Stimulated activated CD4-positive, alpha-beta T cell treated with anti-CD3 and anti-CD28 coated beads, Interleukin-4, amount 100 ng/mL, for 24 hours (primary cell): ENCODE data around the gene CMBL.
"Not testable (repeated sequence)": the region's sequence is repeated elsewhere in the genome, so short reads cannot be mapped to it uniquely, and the experiment has no call there.

ENCODE experiments used
- DNase-seq: peaks from one replicate; pipeline ENCODE4 v3.0.0-alpha.2; 2020

Gene CMBL

GRCh38 chr5:10333154-10334006, 25.7 kb upstream of the CMBL start:
- no peak for DNase-seq

- DNase-seq = no peak
These were observed 24.6 kb upstream of the CMBL start for GRCh38 chr5:10332301-10332700.

- DNase-seq = no peak
These were observed 23.7 kb upstream of the CMBL start for GRCh38 chr5:10331341-10331796.

DNA sequence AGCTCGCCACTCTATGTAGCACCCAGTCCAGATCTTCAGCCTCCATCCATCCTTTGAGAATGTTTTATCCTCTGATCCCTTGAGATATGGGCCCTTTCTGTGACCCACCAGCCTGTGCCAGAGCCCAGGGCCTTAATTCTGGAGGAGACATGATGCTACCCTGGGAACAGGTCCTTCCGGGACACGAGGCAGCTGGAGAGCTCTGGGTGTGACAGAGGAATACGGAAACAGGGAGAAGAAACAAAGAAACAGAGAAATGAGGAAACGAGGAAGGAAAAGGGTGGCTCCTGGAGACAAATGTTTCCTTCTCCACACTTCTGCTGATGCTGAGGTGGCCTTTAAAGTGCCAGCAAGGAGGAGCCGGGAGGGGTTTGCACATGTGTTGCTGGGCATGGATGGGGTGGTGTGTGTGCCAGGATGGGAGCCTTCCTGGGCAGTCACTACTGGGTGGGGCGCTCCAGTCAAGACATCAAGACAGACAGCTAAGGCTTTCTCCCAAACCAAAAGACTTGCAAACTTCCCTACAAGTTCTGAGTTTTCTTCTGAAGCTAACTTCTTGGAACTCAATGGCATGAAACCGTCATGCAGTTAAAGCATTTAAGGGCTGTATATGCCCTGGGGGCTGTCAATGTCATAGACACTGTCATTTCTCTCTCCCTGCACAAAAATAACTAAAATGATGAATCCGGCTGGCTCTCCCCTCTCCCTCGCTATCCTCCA, 23.0 kb upstream of the CMBL start:
- DNase-seq = no peak

DNA sequence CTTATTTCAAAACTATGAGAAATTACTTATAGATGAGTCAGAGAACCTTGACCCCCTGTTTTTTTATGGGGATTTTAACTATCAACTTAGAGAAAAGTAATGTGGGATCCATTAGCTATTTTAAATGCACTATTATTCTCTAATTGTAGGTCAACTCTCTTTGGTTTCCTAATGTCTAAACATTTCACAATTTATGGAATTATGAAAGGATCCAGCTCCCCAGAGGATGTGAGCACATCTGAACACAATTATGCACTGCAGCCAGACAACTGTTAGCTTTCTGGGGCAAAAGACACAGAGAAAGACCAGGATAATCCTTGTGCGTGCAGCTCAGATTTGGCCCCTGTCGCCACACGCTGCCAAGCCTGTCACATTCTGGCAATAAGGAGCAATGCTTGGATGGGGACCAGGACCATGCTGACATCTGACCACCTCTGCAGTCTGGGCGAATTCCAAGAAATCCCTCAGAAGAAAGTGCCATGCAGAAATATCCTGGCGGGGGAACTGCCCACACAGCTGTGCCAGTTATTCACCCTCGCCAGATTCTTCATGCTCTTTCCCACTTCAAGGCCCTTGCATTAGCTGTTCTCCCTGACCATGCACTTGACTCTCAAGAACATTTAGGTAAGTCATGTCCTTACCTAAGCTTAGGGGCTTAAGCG, 22.2 kb upstream of the CMBL start:
- DNase-seq = no peak

- no peak for DNase-seq
These were observed 21.7 kb upstream of the CMBL start for GRCh38 chr5:10329446-10329819.

DNA sequence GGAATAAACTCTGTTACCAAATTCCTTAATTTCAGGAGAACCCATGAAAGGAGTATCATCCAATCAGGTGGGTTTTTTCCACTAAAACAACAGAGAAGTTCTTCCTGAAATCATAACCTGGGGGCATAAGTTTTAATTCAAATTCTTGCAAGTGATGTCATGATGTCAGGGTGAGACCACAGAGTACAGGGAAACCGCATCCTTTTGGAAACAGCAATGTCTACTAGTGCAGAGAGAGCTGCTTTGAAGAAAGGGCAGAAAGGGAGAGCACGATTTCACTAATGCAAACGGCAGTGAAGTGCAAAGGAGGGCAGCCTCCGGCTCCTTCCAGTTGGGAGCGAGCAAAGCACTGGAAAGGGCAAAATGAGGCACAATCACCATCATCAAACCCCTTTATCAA, 20.6 kb upstream of the CMBL start:
- DNase-seq = no peak

- no peak for DNase-seq
These were observed 17.0 kb upstream of the CMBL start for GRCh38 chr5:10324518-10325370.

DNA sequence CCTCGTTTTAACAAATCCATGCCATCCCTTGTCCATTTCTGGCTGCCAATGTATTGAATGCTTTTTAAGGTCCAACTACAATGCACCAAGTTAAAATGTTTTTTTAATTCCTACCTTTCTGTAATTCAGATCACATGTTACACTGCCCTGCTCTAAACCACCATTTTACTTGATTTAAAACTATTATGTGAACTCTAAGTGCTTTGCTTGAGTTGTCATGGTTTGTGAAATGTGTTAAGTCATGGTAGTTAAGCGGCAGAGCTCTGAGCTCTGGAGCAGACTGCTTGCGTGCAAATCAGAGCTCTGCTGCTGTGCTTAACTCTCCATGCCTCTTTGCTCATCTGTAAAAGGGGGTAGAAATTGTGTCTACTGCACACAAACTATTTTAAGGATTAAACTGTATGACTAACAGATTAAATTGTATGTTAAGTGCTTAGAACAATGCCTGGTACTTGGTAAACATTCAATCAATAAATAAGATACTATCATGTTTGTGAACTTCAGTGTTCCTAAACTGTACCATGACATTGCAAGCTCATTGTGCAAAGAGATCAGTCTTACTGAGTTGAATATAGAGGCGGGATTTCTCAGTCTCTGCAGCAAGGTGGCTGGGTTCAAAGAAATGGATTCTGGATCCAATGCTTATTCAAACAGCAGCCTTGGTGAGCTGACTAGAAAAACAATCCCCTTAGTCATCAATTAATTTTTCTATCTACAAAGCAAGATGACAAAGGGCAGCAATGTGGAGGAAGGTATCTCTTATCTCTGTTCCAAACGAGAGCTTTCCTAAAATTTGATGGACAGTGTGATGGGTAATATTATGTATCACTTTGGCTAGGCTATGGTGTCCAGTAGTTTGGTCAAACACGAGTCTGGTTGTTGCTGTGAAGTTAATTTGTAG, 16.1 kb upstream of the CMBL start:
- DNase-seq = no peak

GRCh38 chr5:10321882-10322281, 14.2 kb upstream of the CMBL start:
- no peak for DNase-seq

DNA sequence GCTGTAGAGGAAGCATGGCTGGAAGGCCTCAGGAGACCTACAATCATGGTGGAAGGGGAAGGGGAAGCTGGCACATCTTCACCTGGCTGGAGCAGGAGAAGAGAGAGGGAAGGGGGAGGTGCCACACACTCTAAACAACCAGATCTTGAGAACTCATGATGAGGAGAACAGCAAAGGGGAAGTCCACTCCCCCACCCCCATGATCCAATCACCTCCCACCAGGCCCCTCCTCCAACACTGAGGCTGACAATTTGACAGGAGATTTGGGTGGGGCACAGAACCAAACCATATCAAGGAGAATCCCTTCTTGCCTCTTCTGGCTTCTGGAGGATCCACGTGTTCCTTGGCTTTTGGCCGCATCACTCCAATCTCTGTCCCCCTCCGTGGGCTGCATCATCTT, 13.1 kb upstream of the CMBL start:
- DNase-seq = no peak

DNA sequence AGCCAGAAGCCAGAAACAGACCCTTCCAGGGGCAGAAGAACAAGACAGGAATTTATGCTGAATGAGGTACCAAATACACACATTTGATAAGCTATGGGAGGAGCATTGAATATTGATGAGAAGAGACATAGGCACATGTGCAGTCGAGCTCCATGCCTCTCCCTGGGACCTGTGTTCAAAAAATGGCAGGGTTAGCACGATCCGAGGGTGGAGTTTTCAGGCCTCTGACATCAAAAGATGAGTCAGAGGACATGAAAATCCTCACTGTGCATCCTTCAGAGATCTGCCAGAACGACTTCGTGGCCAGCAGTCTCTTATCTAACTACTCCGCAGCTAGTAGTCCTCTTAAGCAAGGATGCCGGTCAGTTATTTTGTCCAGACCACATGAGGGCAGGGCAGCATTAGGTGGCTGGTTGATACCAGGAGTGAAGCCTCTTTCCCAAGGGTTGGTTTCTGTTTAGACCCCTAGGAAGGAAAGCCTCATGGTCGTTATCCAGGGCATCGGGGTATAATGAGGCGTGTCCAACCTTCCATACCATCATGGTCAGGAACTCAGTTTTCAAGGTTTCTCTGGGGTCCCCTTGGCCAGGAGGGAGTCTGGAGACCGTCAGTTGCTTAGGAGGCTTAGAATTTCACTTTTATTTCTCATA, 11.6 kb upstream of the CMBL start:
- no peak for DNase-seq

GRCh38 chr5:10317825-10318682, 10.4 kb upstream of the CMBL start:
- no peak for DNase-seq

DNA sequence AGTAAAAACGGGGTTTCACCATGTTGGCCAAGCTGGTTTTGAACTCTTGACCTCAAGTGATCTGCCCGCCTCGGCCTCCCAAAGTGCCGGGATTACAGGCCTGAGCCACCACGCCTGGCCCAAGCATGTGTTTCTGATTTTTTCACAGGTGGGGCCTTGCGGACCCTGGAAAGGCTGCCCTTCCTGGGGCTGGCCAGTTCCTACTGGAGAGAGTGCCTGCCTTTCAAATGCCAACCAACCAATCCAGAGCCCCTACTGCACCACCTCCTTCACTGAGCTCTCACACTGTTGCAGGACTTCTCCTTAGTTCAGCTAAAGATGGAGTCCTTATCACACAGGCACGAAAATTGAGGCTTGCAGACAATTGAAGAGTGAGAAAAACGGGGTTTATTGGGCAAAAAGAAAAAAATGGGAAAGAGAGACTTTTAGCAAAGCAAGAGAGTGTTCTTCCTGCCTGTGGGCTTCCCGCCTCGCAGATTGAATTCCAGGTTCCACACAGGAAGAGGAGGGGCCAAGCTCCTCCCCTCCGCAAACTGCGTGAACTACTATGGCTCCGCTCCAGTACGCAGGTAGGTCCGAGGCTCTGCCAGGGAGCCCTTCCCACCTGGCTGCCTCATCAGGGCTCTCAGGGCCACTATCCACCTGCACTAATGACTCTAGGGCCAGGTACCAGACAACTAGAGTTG, 8.3 kb upstream of the CMBL start:
- DNase-seq = no peak

DNA sequence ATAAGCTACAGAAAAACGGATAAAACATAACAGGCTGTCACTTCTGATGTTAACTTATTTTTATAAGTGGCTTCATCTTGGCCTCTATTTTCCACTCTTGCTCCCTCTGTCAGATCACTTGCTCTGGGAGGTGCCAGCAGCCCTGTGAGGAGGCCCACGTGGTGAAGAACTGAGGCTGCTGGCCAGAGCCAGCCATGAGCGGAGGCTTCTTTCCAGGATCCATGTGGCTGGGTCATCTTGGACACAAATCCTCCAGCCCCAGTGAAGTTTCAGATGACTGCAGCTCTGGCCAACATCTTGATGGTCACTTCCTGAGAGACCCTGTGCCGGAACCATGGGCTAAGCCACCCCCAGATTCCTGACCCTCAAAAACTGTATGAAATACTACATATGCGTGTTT, 7.5 kb upstream of the CMBL start:
- DNase-seq = no peak

DNA sequence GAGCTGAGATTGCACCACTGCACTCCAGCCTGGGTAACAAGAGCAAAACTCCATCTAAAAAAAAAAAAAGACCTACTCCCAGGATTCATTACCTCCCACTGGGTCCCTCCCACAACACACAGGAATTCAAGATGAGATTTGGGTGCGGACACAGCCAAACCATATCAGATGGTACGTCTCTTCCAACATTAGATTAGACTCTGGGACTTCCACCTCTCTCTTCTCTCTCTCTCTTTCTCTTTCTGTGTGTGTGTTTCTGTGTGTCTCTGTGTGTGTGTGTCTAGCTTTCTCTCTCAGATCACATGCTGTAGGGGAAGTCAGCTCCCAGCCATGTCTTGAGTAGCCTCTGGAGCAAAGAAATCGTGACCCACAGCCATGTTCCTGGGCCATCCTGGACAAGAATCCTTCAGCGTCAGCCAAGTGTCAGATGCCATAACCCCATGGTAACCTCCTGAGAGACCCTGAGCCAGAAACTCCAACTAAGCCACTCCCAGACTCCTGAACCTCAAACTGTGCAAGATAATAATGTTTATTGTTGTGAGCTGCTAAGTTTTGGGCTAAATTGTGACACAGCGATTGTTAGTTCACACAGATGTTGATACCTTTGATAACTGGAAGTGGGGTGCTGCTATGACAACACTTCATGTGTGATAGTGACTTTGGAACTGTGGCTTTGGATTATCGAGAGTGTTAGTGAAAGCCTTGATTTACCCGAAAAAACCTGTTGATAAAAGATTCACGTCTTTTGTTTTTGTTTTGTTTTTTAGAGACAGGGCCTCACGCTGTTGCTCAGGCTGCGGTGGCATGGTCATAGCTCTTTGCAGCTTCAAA, 4.1 kb upstream of the CMBL start:
- DNase-seq = no peak

DNA sequence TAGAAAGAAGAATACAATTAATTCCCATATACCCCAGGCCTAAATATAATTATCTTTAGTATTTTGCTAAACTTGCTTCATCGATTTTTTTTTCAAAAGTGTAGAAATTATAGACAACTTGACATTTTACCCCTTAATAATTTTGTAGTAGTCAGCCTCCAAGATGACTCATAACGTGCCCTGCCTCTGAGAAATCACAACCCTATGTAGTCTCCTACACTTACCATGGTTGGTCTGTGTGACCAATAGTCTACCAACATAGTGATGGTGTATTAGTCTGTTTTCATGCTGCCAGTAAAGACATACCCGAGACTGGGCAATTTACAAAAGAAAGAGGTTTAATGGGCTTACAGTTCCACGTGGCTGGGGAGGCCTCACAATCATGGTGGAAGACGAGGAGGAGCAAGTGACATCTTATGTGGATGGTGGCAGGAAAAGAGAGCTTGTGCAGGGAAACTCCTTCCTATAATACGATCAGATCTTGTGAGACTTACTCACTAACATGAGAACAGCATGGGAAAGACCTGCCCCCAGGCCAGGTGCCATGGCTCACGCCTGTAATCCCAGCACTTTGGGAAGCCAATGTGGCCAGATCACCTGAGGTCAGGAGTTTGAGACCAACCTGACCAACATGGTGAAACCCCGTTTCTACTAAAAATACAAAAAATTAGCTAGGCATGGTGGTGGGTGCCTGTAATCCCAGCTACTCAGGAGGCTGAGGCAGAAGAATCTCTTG, 3.3 kb upstream of the CMBL start:
- DNase-seq = not testable (repeated sequence)
